Ovary (tissue), 3 donors: ENCODE measurements around the gene CIAPIN1.

Experiments
- CTCF ChIP-seq, 3 donors: fragments of 450-650 bp in 2 of 3; fragments of 200-600 bp in 1 of 3; IDR thresholded peaks; one replicate each; pipeline versions ENCODE4 v1.5.1 to v1.8.0; 2016 to 2022; ENCODE audit warnings: antibody characterized with exemption in 3 of 3, mild to moderate bottlenecking in 1 of 3
- EP300 ChIP-seq: sonication (generic); formaldehyde crosslinking; IDR thresholded peaks from one replicate; pipeline ENCODE4 v1.6.1; 2017; ENCODE audit warnings: antibody characterized with exemption
- POLR2A ChIP-seq: fragments of 450-650 bp; IDR thresholded peaks from one replicate; pipeline ENCODE4 v1.6.1; 2017; ENCODE audit warnings: antibody characterized with exemption, mild to moderate bottlenecking, moderate library complexity
- donor health status: DM: no; HTN: no; CAD: no.

DNA sequence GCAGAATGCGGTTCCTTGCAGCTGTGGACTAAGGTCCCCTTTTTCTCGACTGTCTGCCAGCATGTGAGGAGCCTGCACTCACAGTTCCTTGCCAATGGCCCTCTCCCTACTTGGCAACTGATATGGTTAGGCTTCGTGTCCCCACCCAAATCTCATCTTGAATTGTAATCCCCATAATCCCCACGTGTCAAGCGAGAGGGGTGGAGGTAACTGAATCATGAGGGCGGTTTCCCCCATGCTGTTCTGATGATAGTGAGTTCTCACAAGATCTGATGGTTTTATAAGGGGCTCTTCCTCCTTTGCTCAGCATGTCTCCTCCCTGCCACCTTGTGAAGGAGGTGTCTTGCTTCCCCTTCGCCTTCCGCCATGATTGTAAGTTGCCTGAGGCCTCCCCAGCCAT, 19.9 kb downstream of the CIAPIN1 start:
- TF ChIP-seq CTCF (IDR thresholded peaks at IDR 0.05): no peak
- no peak for TF ChIP-seq EP300
- no peak for TF ChIP-seq POLR2A
